HG03066 (cell line): Measurements from ENCODE around the gene SOCS3.
"Not testable (repeated sequence)": the region's sequence is repeated elsewhere in the genome, so short reads cannot be mapped to it uniquely, and the experiment has no call there.

Experiments used
- ATAC-seq: cut with Tn5 transposase; IDR thresholded peaks from one replicate; pipeline ENCODE4 v1.9.1; 2021; ENCODE audit warnings: low read depth; ENCODE audit not compliant: unreplicated experiment

The SOCS3 gene

GRCh38 chr17:78314683-78315354 lies 45.1 kb downstream of the SOCS3 start:
- ATAC-seq, result no peak

GRCh38 chr17:78313735-78314648 lies 45.9 kb downstream of the SOCS3 start:
- ATAC-seq, result no peak

- not testable (repeated sequence) for ATAC-seq
Observed at GRCh38 chr17:78309659-78310255, 50.1 kb downstream of the SOCS3 start.

GRCh38 chr17:78307887-78308638 lies 51.8 kb downstream of the SOCS3 start:
- no peak for ATAC-seq

DNA sequence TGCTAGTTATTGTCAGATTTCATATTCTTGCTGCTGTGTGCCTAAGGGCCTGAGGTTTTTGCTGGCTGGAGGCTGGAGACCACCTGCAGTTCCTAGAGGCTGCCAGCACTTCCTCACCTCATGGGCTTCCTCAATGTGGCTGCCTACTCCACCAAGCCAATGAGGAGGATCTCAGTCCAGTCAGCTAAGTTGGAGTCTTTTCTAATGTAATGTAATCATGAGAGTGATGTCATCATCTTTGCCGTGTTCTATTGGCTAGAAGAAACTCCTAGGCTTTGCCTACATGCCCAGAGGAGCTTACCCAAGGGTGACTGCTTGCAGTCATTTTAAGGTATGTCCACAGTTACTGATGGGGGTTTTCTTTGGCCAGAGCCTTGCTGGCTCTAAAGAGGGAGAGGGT lies 53.0 kb downstream of the SOCS3 start:
- ATAC-seq, result no peak
